Nephron progenitor cell (in vitro differentiated cells): ENCODE measurements around the gene APRT.
A peak's percentile ranks its signal among the peaks of the same experiment; 100 is the strongest.
"Not testable (repeated sequence)": the region's sequence is repeated elsewhere in the genome, so short reads cannot be mapped to it uniquely, and the experiment has no call there.

ENCODE experiments used
- DNase-seq: peaks from one replicate; pipeline ENCODE4 v3.0.0; 2021
- H3K27ac Mint-ChIP-seq: 2 replicates; pipeline ENCODE4 v1.8.0; 2021; ENCODE audit warnings: mild to moderate bottlenecking, moderate library complexity, mixed read lengths
- H3K27me3 Mint-ChIP-seq: 2 replicates; pipeline ENCODE4 v1.8.0; 2021; ENCODE audit warnings: mild to moderate bottlenecking, low read depth, mixed read lengths; ENCODE audit not compliant: poor library complexity
- H3K36me3 Mint-ChIP-seq: 2 replicates; pipeline ENCODE4 v1.8.0; 2021; ENCODE audit warnings: low read depth, mixed read lengths
- H3K4me1 Mint-ChIP-seq: 2 replicates; pipeline ENCODE4 v1.8.0; 2021; ENCODE audit warnings: mixed read lengths
- H3K4me3 Mint-ChIP-seq: 2 replicates; pipeline ENCODE4 v1.8.0; 2021; ENCODE audit warnings: mild to moderate bottlenecking, moderate library complexity, mixed read lengths
- H3K9me3 Mint-ChIP-seq: 2 replicates; pipeline ENCODE4 v1.8.0; 2021; ENCODE audit warnings: mild to moderate bottlenecking, moderate library complexity, mixed read lengths
- TF ChIP-seq, protein P1 (sequence below): fragments of 200-600 bp; sonication (generic); IDR thresholded peaks from 2 replicates; pipeline ENCODE4 v1.5.0; 2021; ENCODE audit warnings: antibody characterized with exemption

Gene APRT

DNA sequence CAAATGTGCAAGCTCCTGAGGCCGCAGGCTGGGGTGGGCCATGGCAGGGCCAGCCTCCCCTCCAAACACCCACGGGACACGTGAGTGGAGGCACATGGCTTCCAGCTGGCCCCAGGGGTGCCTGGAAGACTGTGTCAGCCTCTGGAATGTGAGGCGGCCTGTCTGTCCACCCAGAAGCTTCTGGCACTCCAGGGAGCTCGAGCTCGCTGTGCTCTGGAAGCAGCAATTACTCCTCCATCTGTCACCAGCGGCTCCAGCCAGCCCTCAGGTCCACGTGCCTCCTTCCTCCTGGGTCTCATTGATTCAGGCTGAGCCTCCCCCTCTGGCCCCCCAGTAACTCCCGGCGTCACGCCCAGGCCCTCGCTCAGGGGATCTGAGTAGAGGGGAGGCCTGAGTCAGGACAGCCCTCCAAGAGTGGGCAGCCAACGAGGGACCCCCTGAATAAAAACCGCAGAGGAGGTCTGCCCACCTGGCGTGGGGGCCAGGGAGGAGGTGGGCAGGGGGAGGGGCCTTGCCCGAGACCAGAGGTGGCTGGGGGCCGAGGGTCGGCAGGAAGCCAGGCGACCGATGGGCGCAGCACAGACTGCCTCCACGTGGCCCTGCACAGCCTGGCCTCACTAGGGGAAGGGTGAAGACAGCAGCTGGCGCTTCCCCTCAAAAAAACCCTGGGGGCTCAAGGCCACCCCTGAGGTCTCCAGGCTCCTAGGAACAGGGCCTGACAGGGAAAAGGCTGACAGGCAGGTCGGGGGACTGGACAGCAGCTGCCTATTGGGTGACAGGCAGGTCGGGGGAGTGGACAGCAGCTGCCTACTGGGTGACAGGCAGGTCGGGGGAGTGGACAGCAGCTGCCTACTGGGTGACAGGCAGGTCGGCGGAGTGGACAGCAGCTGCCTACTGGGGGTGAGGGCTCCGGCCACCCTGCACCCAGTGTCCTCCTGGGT, 38.6 kb downstream of the APRT start:
- peaks cover 63% of the 10 kb centered on the region for H3K4me1 Mint-ChIP-seq
- H3K27me3 Mint-ChIP-seq = peaks cover 26% of the 10 kb centered on the region
- TF ChIP-seq, protein P1, sequence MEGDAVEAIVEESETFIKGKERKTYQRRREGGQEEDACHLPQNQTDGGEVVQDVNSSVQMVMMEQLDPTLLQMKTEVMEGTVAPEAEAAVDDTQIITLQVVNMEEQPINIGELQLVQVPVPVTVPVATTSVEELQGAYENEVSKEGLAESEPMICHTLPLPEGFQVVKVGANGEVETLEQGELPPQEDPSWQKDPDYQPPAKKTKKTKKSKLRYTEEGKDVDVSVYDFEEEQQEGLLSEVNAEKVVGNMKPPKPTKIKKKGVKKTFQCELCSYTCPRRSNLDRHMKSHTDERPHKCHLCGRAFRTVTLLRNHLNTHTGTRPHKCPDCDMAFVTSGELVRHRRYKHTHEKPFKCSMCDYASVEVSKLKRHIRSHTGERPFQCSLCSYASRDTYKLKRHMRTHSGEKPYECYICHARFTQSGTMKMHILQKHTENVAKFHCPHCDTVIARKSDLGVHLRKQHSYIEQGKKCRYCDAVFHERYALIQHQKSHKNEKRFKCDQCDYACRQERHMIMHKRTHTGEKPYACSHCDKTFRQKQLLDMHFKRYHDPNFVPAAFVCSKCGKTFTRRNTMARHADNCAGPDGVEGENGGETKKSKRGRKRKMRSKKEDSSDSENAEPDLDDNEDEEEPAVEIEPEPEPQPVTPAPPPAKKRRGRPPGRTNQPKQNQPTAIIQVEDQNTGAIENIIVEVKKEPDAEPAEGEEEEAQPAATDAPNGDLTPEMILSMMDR = no peak
- peak overlapping the region; percentile 34 for H3K4me3 Mint-ChIP-seq
- H3K9me3 Mint-ChIP-seq = no peaks in the 10 kb centered on the region
- DNase-seq = peak; percentile 62
- no peak overlapping the region for H3K27ac Mint-ChIP-seq
- H3K36me3 Mint-ChIP-seq = no peaks in the 10 kb centered on the region

DNA sequence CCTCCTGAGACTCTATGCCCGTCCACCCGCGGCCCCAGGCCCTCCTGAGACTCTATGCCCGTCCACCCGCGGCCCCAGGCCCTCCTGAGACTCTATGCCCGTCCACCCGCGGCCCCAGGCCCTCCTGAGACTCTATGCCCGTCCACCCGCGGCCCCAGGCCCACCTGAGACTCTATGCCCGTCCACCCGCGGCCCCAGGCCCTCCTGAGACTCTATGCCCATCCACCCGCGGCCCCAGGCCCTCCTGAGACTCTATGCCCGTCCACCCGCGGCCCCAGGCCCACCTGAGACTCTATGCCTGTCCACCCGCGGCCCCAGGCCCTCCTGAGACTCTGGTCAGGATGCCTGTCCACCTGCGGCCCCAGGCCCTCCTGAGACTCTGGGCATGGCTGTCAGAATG, 39.9 kb downstream of the APRT start:
- H3K4me3 Mint-ChIP-seq, H3K9me3 Mint-ChIP-seq, H3K27ac Mint-ChIP-seq, DNase-seq, H3K36me3 Mint-ChIP-seq: not testable (repeated sequence)
- peaks cover 19% of the 10 kb centered on the region for H3K27me3 Mint-ChIP-seq
- H3K4me1 Mint-ChIP-seq = peaks cover 61% of the 10 kb centered on the region

DNA sequence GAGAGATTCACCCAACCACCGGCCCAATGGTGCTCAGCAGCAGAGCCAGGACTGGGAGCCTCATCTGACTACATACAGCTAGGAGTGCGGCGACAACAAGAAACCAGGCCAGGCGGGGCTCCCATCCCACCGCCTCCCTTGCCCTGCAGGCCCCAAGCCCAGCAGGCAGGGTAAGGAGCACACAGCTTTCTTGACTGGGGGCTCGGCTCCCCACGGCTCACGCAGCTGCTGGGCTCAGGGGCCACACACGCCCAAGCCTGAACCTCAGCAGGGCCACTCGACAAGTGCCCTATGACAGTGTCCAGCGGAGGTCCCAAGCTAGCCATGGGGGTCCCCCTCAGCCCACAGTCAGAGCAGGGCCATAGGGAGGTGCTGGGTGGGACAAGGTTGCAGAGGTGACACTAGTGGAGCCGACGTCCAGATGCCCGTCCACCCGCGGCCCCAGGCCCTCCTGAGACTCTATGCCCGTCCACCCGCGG, 40.4 kb downstream of the APRT start:
- Mint-ChIP-seq H3K36me3 (no peaks in the 10 kb centered on the region), H3K27me3 (peaks cover 15% of the 10 kb centered on the region), H3K4me1 (peaks cover 63% of the 10 kb centered on the region), H3K4me3 (peak overlapping the region; percentile 52), H3K9me3 (no peaks in the 10 kb centered on the region), H3K27ac (no peak overlapping the region)
- DNase-seq = no peak
- TF ChIP-seq, protein P1 = no peak

DNA sequence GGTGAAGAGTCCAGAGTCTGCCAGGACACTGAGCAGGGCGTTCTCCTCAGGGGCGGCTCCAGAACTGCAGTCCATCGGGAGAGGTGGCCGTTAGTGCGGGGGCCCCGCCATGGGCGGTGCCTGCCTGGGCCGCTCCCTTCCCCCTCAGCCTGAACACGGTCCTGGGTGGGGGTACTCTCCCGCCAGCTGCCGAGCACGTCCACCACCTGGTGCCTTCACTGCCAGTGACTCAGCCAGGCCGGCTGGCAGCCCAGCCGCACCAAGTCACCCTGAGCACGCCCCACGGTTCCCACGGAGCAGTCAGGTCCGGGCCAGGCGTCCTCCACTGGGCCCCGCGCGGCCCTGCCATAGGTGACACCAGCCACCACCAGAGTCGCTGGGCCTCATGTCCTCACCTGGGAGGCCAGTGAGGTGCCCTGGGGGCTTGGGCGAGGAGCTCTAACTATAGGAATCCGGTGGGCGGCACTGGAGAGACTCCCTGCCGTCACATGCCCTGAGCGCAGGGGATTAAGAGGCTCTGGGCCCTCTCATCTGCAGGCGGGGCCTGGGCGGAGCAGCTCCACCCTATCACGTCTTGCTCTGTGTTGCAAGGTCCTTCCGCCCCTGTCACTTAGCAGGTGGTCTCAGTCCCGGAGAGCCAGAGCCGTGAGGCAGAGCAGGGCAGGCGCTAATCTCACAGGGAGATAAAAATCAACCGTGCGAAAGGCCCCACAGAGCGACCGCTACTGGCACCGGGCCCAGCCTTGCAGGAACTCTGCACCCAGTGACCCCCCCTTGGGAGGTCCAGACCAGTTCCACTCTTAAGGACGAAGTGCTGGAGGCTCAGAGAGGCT, 41.1 kb downstream of the APRT start:
- TF ChIP-seq, protein P1 = no peak
- Mint-ChIP-seq H3K4me3 (peak overlapping the region; percentile 52), H3K4me1 (peaks cover 68% of the 10 kb centered on the region), H3K27me3 (peaks cover 17% of the 10 kb centered on the region), H3K9me3 (no peaks in the 10 kb centered on the region), H3K36me3 (no peaks in the 10 kb centered on the region), H3K27ac (no peak overlapping the region)
- DNase-seq = peak; percentile 76

DNA sequence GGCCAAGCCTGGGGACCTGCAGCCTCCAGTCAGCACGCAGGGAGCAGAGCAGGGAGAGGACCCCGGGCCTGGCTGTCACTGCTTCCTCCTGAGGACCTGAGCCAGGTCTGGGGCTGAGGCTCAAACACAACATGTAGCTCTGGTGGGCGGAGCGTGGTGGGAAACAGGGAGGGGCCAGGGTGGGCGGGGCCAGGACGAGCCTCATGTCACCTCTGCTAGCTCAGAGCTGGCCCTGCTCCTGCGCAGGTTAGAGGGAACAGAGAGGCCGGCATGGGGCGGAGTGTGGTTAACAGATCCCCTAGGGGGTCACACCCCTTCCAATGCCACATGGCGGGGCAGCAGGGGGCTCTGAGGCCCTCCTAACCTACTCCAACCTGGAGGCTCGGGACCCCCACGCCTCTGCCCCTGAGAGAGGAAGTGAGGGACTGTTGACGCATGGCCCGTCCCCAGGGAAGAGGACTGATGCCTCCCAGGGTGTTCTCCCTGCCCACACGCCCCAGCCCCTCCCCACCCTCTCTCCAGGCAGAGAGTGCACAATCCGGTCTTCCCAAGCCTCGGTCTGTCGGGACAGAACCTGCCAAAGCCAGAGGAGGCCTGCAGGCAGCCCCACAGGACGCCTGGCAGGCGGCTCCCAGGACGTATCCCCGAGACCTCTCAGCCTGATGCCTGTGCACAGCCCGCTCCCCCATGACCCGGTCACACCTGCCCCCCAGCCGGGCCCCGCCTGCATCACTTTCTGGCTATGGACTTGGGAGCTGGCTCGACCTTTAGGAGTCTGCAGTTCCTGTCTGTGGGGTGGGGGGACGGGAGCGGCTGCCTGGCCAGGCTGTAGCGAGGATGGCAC, 41.9 kb downstream of the APRT start:
- H3K27me3 Mint-ChIP-seq = peaks cover 20% of the 10 kb centered on the region
- TF ChIP-seq, protein P1 = no peak
- H3K4me1 Mint-ChIP-seq = peaks cover 74% of the 10 kb centered on the region
- DNase-seq = peak; percentile 74
- no peaks in the 10 kb centered on the region for H3K9me3 Mint-ChIP-seq
- peak overlapping the region; percentile 50 for H3K4me3 Mint-ChIP-seq
- no peak overlapping the region for H3K27ac Mint-ChIP-seq
- no peaks in the 10 kb centered on the region for H3K36me3 Mint-ChIP-seq
